NAMALWA (cell line): ENCODE measurements around the gene SCFD2.
"Not testable (repeated sequence)": the region's sequence is repeated elsewhere in the genome, so short reads cannot be mapped to it uniquely, and the experiment has no call there.

Experiments
- DNase-seq: peaks from one replicate; pipeline ENCODE4 v3.0.0-alpha.2; 2015; ENCODE audit warnings: low spot score

The SCFD2 gene

GRCh38 chr4:53189011-53189410 lies 176.8 kb downstream of the SCFD2 start:
- no peak for DNase-seq

- no peak for DNase-seq
Observed at GRCh38 chr4:53186714-53187358, 179.0 kb downstream of the SCFD2 start.

DNA sequence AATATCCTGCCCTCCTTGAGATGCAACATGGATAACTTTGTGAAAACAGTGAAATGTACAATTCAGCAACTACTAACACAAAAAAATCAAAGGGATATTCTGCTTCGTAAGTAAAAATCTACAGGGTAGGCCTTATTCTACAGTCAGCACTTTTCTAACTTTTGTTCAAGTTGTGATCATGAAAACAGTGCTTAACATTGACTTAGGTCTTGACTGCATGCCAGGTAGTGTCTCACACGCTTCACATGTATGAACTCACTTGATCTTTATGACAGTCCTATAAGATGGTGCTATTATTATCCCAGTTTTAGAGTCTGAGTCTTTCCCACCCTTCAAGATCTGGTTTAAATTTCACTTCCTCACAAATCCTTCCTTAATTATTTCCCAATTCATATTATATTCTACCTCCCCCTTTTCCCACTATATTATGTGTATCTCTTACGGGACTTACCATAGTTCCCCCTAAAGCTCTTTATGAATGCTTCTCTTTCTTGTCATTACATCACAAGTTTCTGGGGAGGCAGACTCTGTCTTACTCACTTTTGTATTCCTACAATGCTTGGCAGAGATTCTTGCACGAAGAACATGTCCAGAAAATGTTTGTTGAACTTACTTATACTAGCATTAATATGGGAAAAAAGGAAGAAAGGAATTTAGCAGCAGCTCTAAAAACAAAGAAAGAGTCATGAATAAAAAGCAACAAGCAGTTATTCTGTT lies 179.8 kb downstream of the SCFD2 start:
- no peak for DNase-seq

DNA sequence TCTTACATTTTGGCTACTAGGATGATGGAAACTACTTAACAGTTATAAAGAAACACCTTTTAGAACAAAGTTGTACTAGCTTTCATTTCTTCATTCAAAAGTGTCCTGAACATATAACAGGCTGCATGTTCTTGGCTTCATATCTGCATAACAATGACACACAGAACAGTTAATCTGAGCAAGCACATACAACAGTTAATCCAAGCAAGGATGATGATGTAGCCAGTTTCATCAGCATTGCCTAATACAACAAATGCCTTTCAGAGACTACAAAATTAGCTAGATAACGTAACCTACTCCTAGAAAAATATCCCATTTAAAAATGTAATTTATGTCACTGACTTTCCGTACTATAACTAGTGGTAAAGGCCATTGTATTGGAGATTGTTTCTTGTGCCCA lies 182.1 kb downstream of the SCFD2 start:
- no peak for DNase-seq

- not testable (repeated sequence) for DNase-seq
Observed at GRCh38 chr4:53177751-53178150, 188.1 kb downstream of the SCFD2 start.

GRCh38 chr4:53175640-53176039 lies 190.2 kb downstream of the SCFD2 start:
- DNase-seq, result no peak

DNA sequence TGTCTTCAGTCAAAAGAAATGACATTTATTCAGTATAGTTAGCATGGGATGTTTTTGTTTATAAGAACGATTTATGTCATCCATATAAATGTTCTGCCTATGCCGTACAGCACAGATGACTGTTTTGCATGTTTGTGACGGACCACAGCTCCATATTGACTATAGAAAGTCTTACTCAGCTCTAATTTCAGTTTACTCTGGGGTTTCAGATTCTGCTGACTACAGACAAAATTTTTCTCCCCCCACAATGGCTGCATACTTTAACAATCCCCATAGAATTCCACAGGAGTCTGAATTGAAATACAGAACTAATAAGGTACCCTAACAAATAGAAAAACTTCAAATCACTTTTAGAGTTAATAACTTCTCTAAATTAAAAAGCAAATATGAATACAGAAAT lies 191.0 kb downstream of the SCFD2 start:
- DNase-seq, result no peak

- no peak for DNase-seq
Observed at GRCh38 chr4:53173576-53173975, 192.3 kb downstream of the SCFD2 start.

- DNase-seq, result no peak
Observed at GRCh38 chr4:53171797-53172196, 194.1 kb downstream of the SCFD2 start.

- DNase-seq, result no peak
Observed at GRCh38 chr4:53169695-53170617, 195.9 kb downstream of the SCFD2 start.

DNA sequence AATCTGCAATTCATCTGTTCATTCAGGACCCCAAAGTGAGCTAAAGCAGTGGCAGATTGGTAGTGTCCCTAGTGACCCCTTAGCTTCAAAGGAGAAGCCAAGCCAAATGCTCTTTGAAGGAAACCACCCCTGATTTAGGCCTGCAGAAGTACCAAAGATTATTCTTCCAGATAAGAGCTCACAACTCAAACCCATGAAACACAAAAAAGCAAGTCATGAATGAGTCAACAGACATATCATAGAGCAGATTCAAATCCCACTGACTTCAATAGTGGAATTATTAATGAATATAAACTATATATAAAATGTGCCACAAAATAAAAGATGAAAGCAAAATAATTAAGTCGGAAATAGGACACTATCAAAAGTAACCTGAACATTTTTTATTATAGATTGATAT lies 197.6 kb downstream of the SCFD2 start:
- no peak for DNase-seq

DNA sequence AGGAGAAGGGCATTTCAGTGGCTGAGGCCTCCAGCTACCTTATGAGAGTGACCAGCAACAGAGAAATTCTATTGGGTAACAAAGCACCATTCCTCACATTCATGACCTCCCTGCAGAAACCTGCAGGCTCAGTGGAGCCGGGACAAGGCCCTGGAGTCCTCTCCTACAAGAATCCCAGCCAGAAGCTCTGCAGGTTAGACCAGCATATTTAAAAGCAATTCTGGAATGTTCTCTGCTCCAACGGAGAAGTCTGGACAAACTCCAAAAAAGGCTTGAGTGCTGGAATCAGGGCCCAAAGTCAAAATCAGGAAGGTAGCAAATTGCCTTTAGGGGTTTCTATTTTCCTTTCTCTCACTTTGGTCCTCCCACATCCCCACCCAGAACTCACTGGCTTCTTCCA lies 202.9 kb downstream of the SCFD2 start:
- DNase-seq, result no peak

DNA sequence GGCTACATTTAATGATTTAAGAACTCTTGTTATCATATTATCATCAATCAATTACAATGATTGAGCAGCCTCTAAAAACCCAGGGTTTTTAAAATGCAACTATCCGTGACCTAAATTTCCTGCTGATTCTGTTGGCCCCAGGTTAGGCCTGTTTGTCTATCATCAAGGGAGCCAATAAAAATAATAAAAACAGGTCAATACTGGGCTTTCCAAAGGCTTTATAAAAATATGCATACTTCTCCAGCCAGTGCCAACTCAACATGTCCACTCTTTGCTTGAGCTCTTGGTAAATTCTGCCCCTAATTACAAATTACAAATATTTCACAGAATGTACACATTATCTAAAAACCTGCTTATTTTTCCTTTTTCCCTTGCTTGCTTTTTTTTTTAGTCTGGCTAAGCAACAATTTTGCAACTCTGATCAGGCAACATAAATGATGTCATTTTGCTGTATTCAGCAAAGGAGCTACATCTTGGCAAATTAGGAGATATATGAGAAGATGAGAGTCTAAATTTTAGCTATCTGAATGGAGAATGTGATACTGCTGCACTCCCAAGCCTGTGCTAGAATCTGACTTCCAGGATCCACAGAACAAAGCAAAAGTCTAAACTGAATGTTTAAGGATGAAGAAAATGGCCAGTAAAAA lies 204.0 kb downstream of the SCFD2 start:
- DNase-seq, result no peak

DNA sequence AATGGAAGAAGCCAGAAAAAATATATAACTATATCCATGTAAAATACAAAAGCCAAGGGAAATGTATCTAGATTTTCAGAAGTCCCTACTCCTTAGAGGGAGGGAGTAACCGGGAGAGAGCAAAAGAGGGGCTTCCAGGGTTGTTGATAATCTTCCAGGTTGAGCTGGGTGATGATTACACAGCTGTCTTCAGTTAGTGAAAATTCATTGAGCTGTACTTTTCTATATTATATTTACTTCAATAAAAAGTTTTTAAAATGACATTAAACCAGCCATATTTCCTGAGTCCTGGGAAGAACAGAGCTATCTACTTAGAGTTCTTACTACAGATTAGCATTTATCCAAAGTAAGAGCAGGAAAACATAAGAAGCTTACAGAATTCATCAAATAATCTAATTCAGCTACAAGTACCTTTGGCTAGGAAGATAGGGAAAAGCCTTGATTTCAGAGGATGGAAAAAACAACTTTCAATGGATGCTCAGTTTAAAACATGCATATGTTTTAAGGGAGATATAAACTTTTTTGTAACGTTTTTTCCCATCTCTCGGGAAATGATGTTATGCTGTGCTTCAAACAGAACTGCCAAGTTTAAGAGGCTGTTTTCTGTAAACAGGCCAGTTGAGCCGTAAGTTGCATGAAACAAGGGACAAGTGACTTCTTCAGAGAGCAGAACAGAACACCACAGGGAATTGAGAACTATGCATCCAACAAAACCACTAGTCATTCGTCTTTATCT lies 204.6 kb downstream of the SCFD2 start:
- no peak for DNase-seq

- no peak for DNase-seq
Observed at GRCh38 chr4:53156896-53157295, 209.0 kb downstream of the SCFD2 start.

DNA sequence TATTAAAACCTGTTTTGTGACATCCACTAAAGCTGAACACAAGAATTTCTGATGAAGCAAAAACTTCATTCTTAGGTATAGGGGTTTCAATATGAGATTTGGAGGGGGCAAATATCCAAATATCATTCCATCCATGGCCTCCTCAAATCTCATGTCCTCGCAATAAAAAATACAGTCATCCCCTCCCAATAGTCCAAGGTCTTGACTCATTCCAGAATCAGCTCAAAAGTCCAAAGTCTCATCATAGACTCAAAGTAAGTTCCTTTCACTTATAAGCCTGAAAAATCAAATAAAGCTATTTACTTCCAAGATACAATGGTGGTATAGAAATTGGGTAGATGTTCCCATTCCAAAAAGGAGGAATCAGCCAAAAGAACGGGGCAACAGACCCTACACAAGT lies 213.4 kb downstream of the SCFD2 start:
- DNase-seq, result no peak

GRCh38 chr4:53151489-53151788 lies 214.4 kb downstream of the SCFD2 start:
- DNase-seq, result no peak

- DNase-seq, result no peak
Observed at GRCh38 chr4:53150631-53151488, 215.0 kb downstream of the SCFD2 start.

DNA sequence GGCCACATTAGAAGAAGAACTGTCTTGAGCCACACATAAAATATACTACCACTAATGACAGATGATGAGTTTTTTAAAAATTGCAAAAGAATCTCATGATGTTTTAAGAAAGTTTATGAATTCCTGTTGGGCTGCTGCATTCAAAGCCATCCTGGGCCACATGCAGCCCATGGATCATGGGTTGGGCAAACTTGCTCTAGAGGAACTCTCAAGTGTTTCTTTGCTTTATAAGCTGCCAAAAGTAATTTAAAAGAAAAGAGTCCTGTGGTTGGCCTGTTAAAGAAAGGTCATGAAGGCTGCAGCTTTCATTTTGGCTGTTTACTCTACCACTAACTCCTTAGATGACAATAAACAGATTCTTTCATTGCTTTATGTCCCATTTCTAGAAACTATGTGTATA lies 218.2 kb downstream of the SCFD2 start:
- no peak for DNase-seq

DNA sequence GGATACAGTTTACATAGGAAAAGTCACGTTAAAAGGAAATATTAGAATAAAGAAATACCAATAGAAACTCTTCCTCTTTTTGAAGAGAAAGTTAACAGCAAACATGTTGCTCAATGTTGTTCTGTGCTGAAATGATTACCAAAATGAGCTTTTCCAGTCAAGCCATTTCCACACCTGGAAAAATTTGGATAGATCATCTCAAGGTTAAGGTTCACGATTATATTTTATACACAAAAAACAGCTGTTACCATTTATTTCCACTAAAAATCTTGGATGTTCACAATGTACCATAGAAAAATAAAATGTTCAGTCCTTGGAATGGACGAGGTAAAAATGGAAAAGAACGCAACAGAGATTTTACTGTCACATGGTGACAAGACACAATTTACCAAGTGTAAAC lies 218.7 kb downstream of the SCFD2 start:
- DNase-seq, result no peak

- no peak for DNase-seq
Observed at GRCh38 chr4:53141308-53141707, 224.6 kb downstream of the SCFD2 start.
